NCI-H1105 (cell line): Measurements from ENCODE around the gene C11orf16.
"Not testable (repeated sequence)": the region's sequence is repeated elsewhere in the genome, so short reads cannot be mapped to it uniquely, and the experiment has no call there.

Source experiments
- DNase-seq: peaks from one replicate; lab custom pipeline; 2025; lab: John Stamatoyannopoulos, UW

Gene C11orf16

GRCh38 chr11:8891185-8891584, 41.6 kb downstream of the C11orf16 start:
- DNase-seq = not testable (repeated sequence)

DNA sequence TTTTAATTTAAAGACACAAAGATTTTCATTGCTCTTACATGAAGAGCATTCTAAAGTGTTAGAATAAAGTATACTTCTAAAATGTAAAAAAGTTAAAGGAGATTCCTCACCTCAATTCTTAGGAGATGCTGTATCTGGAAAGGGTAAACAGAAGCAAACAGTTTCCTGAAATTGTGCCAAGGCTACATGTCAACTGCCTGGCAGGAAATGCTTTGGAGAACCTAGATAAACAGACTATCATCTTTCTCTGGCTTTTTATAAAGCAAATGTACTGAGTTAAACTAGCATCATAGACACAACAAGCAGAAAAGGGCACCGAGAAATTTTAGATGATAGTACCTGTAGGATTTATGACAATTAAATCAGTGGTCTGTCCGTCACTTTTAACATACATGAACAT, 46.4 kb downstream of the C11orf16 start:
- no peak for DNase-seq

- DNase-seq = not testable (repeated sequence)
These were observed 51.2 kb downstream of the C11orf16 start for GRCh38 chr11:8881585-8881984.

- no peak for DNase-seq
These were observed 54.0 kb downstream of the C11orf16 start for GRCh38 chr11:8878771-8879170.

DNA sequence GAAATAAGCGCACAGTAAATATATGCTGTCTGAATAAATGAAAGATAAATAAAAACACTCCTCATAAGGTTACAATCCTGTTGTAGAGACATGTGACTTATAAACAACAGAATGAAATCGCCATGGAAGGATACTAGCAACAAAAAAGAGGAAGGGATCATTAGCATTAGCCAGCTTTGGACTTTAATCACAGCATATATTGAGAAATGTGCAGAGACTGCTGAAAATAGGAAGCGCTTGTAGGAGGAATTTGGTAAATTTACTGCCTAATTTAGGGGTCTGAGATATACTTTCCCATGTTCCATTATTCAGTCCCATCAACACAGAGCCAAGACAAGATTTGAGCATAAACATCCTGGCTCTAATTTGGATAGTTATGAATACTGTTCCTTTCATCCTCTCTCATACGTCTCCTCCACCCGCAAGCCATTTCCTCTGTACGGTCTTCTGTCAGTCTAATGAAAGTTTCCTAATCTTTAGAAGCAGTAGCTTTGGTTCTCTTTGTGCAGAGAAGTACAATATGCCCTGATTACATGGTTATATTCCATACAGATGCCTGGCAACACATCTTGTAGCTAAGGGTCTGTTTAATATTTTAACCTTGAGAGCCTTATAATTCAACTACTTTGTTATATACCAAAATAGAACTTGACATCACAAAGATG, 58.9 kb downstream of the C11orf16 start:
- DNase-seq = no peak

- DNase-seq = no peak
These were observed 60.8 kb downstream of the C11orf16 start for GRCh38 chr11:8871962-8872361.

- no peak for DNase-seq
These were observed 61.5 kb downstream of the C11orf16 start for GRCh38 chr11:8871171-8871775.

DNA sequence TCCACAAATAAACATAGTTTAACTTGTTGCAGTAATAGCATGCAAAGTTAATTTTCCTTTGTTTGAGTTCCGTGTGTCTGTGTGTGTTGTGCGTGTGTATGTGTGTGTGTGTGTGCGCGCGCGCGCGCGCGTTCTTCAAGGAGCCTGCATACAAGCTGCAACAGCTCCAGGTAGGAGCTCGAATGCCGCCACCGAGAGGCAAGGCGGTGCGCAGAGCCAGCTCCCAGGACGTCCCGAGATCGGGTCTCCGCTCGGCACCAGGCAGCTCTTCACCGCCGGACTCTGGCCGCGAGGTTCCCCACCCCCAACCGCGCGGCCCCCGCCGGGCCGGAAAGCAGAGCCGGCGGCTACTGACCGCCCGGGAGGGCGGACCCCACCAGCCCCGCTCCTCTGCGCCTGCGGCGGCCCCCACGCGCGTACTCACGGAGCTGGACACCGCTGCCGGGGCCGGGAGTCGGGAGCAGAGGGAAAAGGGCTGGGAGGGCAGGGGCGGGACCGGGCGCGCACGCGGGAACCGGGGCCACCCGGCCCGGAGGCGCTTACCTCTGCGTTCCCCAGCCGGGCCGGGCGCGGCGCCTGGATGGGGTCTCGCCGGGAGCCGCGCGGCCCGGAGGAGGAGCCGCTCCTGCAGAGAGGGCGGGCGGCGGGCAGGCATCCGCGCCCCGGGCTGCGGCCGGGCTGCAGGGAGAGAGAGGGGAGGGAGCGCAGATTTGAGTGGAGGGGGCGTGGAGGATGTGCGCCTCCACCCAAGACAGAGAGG, 62.2 kb downstream of the C11orf16 start:
- DNase-seq = peak; percentile 28
